ENCODE measurements around the gene MRO.

DNA sequence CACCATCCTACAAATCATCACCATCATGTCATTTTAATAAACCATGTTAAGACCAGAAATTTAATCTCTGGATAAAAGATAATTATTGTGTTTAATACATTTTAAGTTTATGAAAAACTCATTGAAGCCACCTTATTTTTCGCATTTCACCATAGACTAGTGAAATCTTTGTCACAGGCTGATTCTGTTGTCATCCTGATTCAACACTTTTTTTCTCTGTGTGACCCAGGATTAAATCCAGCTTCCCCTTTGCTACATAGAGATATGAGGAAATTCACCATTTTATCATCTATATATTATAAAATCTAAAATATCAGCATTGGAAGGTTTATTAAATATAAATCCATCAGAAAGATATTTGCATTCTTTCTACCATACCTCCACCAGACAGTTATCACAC, 29.2 kb upstream of the MRO start:
- TF ChIP-seq POLR2AphosphoS5 (IDR thresholded peaks at IDR 0.05; ENCODE audit: low read depth, low read length) = no peak
- TF ChIP-seq, protein P1, sequence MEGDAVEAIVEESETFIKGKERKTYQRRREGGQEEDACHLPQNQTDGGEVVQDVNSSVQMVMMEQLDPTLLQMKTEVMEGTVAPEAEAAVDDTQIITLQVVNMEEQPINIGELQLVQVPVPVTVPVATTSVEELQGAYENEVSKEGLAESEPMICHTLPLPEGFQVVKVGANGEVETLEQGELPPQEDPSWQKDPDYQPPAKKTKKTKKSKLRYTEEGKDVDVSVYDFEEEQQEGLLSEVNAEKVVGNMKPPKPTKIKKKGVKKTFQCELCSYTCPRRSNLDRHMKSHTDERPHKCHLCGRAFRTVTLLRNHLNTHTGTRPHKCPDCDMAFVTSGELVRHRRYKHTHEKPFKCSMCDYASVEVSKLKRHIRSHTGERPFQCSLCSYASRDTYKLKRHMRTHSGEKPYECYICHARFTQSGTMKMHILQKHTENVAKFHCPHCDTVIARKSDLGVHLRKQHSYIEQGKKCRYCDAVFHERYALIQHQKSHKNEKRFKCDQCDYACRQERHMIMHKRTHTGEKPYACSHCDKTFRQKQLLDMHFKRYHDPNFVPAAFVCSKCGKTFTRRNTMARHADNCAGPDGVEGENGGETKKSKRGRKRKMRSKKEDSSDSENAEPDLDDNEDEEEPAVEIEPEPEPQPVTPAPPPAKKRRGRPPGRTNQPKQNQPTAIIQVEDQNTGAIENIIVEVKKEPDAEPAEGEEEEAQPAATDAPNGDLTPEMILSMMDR (IDR thresholded peaks at IDR 0.05) = no peak
- no peak for TF ChIP-seq ELF1 (IDR thresholded peaks at IDR 0.05)
- TF ChIP-seq RCOR1 (IDR thresholded peaks at IDR 0.05; ENCODE audit: low read length) = no peak
- no peak for TF ChIP-seq TAF1 (IDR thresholded peaks at IDR 0.05; ENCODE audit: borderline replicate concordance, low read depth, low read length)
- TF ChIP-seq, protein P2, sequence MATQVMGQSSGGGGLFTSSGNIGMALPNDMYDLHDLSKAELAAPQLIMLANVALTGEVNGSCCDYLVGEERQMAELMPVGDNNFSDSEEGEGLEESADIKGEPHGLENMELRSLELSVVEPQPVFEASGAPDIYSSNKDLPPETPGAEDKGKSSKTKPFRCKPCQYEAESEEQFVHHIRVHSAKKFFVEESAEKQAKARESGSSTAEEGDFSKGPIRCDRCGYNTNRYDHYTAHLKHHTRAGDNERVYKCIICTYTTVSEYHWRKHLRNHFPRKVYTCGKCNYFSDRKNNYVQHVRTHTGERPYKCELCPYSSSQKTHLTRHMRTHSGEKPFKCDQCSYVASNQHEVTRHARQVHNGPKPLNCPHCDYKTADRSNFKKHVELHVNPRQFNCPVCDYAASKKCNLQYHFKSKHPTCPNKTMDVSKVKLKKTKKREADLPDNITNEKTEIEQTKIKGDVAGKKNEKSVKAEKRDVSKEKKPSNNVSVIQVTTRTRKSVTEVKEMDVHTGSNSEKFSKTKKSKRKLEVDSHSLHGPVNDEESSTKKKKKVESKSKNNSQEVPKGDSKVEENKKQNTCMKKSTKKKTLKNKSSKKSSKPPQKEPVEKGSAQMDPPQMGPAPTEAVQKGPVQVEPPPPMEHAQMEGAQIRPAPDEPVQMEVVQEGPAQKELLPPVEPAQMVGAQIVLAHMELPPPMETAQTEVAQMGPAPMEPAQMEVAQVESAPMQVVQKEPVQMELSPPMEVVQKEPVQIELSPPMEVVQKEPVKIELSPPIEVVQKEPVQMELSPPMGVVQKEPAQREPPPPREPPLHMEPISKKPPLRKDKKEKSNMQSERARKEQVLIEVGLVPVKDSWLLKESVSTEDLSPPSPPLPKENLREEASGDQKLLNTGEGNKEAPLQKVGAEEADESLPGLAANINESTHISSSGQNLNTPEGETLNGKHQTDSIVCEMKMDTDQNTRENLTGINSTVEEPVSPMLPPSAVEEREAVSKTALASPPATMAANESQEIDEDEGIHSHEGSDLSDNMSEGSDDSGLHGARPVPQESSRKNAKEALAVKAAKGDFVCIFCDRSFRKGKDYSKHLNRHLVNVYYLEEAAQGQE (IDR thresholded peaks at IDR 0.05; ENCODE audit: low read depth, low read length) = no peak
- no peak for TF ChIP-seq SIN3A (IDR thresholded peaks at IDR 0.05; ENCODE audit: borderline replicate concordance, low read depth, low read length)
- no peak for TF ChIP-seq EP300 (IDR thresholded peaks at IDR 0.05; ENCODE audit: borderline replicate concordance in 1 of 2, low read depth in 1 of 2, low read length in 1 of 2)
- TF ChIP-seq NRF1 (IDR thresholded peaks at IDR 0.05; ENCODE audit: low read depth, low read length) = no peak

Data from SK-N-SH (cell line).